ENCODE results near the gene ZNF232.
"Not testable (repeated sequence)": the region's sequence is repeated elsewhere in the genome, so short reads cannot be mapped to it uniquely, and the experiment has no call there.

Gene ZNF232

DNA sequence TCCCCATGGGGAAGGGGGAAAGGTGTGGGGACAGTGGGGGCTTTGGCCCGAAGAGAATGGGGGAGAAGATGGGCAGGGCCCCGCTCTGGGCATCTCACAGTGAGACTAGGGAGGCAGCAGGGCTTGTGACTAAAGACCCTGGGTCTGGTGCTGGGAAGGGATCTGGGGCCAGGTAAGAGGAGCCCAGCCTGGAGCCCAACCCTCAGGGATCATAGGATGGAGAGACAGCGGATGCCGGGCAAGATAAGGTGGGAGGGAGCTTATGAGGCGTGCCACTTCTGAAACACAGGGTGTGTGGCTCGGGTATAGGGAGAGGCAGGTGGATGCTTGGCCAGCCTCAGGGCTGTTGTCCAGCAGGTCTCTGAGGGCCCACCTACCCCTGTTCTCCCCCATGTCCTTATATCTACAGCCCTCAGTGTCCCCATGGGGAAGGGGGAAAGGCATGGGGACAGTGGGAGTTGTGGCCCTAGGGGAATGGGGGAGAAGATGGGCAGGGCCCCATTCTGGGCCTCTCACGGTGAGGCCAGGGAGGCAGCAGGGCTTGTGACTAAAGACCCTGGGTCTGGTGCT, 19.6 kb upstream of the ZNF232 start:
- Histone ChIP-seq H3K9me3 (ENCODE audit: severe bottlenecking) (no peaks in the 10 kb centered on the region), H3K4me3 (ENCODE audit: severe bottlenecking) (no peak overlapping the region), H3K27ac (ENCODE audit: poor library complexity, severe bottlenecking) (no peak overlapping the region), H3K27me3 (ENCODE audit: insufficient read depth, poor library complexity, severe bottlenecking) (no peaks in the 10 kb centered on the region), H3K36me3 (ENCODE audit: low read depth) (no peaks in the 10 kb centered on the region), H3K4me1 (ENCODE audit: insufficient read depth, poor library complexity, severe bottlenecking) (no peaks in the 10 kb centered on the region)
- TF ChIP-seq CTCF (IDR thresholded peaks at IDR 0.05; ENCODE audit: poor library complexity, severe bottlenecking), result no peak
- DNase-seq (ENCODE audit: low spot score), result no peak
- no peak for ATAC-seq (ENCODE audit: low read depth)

DNA sequence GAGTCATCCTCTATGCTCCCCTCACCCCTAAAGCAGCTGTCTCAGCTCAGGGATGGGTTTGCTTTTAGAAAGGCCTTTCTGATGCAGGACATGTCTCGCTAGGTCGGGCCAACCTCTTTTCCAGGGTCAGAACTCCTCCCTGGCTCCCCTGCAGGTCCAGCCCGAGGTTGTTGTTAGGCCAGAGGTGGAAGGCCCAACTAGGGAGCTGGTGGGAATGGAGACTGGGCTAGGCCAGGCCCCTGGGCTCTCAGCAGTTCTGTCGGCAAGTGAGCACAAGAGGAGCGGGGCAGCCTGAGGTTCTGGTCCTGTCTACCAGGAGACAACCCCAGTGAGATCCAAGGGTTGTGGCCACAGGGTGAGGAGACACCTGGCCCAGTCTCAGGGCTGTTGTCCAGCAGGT, 19.0 kb upstream of the ZNF232 start:
- not testable (repeated sequence) for H3K27me3 ChIP-seq (ENCODE audit: insufficient read depth, poor library complexity, severe bottlenecking); ATAC-seq (ENCODE audit: low read depth); H3K4me1 ChIP-seq (ENCODE audit: insufficient read depth, poor library complexity, severe bottlenecking); H3K9me3 ChIP-seq (ENCODE audit: severe bottlenecking); H3K4me3 ChIP-seq (ENCODE audit: severe bottlenecking); H3K27ac ChIP-seq (ENCODE audit: poor library complexity, severe bottlenecking); H3K36me3 ChIP-seq (ENCODE audit: low read depth)
- DNase-seq (ENCODE audit: low spot score), result peak; percentile 38

DNA sequence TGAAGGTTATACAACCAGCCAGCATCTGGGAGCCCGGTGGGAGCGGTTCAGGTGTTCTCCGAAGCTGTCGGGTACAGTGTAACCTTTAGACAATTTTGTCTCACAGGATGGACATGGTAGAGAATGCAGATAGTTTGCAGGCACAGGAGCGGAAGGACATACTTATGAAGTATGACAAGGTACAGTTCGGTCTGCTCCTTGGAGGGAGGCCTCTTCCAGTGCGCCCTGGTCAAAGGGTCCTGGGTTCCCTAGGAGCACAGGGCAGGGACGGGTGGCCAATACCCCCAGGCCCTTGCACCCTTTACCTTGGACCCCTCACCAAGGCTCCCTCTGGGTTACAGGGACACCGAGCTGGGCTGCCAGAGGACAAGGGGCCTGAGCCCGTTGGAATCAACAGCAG, 18.6 kb upstream of the ZNF232 start:
- H3K36me3 ChIP-seq (ENCODE audit: low read depth); ATAC-seq (ENCODE audit: low read depth); H3K27me3 ChIP-seq (ENCODE audit: insufficient read depth, poor library complexity, severe bottlenecking); H3K4me3 ChIP-seq (ENCODE audit: severe bottlenecking); H3K27ac ChIP-seq (ENCODE audit: poor library complexity, severe bottlenecking); H3K4me1 ChIP-seq (ENCODE audit: insufficient read depth, poor library complexity, severe bottlenecking); DNase-seq (ENCODE audit: low spot score); H3K9me3 ChIP-seq (ENCODE audit: severe bottlenecking): not testable (repeated sequence)

DNA sequence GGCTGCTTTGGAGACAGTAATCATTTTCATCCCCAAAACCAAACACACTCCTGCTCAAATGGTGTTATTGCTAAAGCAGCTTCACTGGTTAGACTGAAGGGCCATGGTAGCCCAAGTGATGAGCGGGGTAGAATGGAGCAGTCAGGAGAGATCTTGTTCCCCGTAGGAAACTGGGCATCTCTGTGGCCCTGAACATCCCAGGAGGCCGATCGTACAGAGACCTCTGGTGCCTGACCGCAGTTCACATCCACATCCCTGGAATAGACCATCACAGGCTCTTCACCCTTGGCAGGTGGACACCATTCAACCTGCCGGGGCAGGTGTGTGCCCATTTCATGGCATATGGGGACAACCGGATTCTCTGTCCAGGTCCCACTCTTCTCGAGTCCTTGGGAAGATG, 18.1 kb upstream of the ZNF232 start:
- not testable (repeated sequence) for DNase-seq (ENCODE audit: low spot score); H3K4me1 ChIP-seq (ENCODE audit: insufficient read depth, poor library complexity, severe bottlenecking); H3K27ac ChIP-seq (ENCODE audit: poor library complexity, severe bottlenecking); H3K4me3 ChIP-seq (ENCODE audit: severe bottlenecking); H3K27me3 ChIP-seq (ENCODE audit: insufficient read depth, poor library complexity, severe bottlenecking); H3K9me3 ChIP-seq (ENCODE audit: severe bottlenecking); ATAC-seq (ENCODE audit: low read depth); H3K36me3 ChIP-seq (ENCODE audit: low read depth)

GRCh38 chr17:5128905-5129535, 17.3 kb upstream of the ZNF232 start:
- TF ChIP-seq CTCF (IDR thresholded peaks at IDR 0.05; ENCODE audit: poor library complexity, severe bottlenecking), result no peak
- ATAC-seq (ENCODE audit: low read depth) (no peak), DNase-seq (ENCODE audit: low spot score) (no peak)
- H3K4me3 ChIP-seq (ENCODE audit: severe bottlenecking), result no peak overlapping the region
- no peak overlapping the region for H3K27ac ChIP-seq (ENCODE audit: poor library complexity, severe bottlenecking)
- H3K4me1 ChIP-seq (ENCODE audit: insufficient read depth, poor library complexity, severe bottlenecking), result no peaks in the 10 kb centered on the region
- no peaks in the 10 kb centered on the region for H3K9me3 ChIP-seq (ENCODE audit: severe bottlenecking)
- no peaks in the 10 kb centered on the region for H3K36me3 ChIP-seq (ENCODE audit: low read depth)
- no peaks in the 10 kb centered on the region for H3K27me3 ChIP-seq (ENCODE audit: insufficient read depth, poor library complexity, severe bottlenecking)

- ATAC-seq (ENCODE audit: low read depth); H3K27me3 ChIP-seq (ENCODE audit: insufficient read depth, poor library complexity, severe bottlenecking); H3K27ac ChIP-seq (ENCODE audit: poor library complexity, severe bottlenecking); H3K4me3 ChIP-seq (ENCODE audit: severe bottlenecking); H3K4me1 ChIP-seq (ENCODE audit: insufficient read depth, poor library complexity, severe bottlenecking); DNase-seq (ENCODE audit: low spot score); H3K9me3 ChIP-seq (ENCODE audit: severe bottlenecking); H3K36me3 ChIP-seq (ENCODE audit: low read depth): not testable (repeated sequence)
Measured at GRCh38 chr17:5128387-5128786, 16.7 kb upstream of the ZNF232 start.

- Histone ChIP-seq H3K27me3 (ENCODE audit: insufficient read depth, poor library complexity, severe bottlenecking) (no peaks in the 10 kb centered on the region), H3K9me3 (ENCODE audit: severe bottlenecking) (no peaks in the 10 kb centered on the region), H3K36me3 (ENCODE audit: low read depth) (no peaks in the 10 kb centered on the region), H3K4me1 (ENCODE audit: insufficient read depth, poor library complexity, severe bottlenecking) (no peaks in the 10 kb centered on the region), H3K4me3 (ENCODE audit: severe bottlenecking) (no peak overlapping the region), H3K27ac (ENCODE audit: poor library complexity, severe bottlenecking) (no peak overlapping the region)
- DNase-seq (ENCODE audit: low spot score) (no peak), ATAC-seq (ENCODE audit: low read depth) (no peak)
- TF ChIP-seq CTCF (IDR thresholded peaks at IDR 0.05; ENCODE audit: poor library complexity, severe bottlenecking), result no peak
Measured at GRCh38 chr17:5127910-5128309, 16.2 kb upstream of the ZNF232 start.
